Choroid plexus epithelial cell (primary cell): Measurements from ENCODE around the gene HOXC9.

Experiments used
- DNase-seq: peaks from one replicate; pipeline ENCODE4 v3.0.0-alpha.2; 2010; ENCODE audit warnings: low read depth
- H3K4me3 ChIP-seq: 2 replicates; pipeline ENCODE4 v1.5.1; 2011; ENCODE audit warnings: low read depth, mild to moderate bottlenecking, control low read depth, low read length, moderate library complexity
- TF ChIP-seq, protein P1 (sequence below): conservative IDR thresholded peaks from 2 replicates; pipeline ENCODE4 v1.5.1; 2011; ENCODE audit warnings: low read depth, mild to moderate bottlenecking, control low read depth, inconsistent platforms, low read length, moderate library complexity

Gene HOXC9

GRCh38 chr12:53958128-53958527 lies 41.8 kb upstream of the HOXC9 start:
- H3K4me3 ChIP-seq = no peak overlapping the region
- DNase-seq = no peak

GRCh38 chr12:53959314-53959713 lies 40.6 kb upstream of the HOXC9 start:
- no peak overlapping the region for H3K4me3 ChIP-seq
- TF ChIP-seq, protein P1, sequence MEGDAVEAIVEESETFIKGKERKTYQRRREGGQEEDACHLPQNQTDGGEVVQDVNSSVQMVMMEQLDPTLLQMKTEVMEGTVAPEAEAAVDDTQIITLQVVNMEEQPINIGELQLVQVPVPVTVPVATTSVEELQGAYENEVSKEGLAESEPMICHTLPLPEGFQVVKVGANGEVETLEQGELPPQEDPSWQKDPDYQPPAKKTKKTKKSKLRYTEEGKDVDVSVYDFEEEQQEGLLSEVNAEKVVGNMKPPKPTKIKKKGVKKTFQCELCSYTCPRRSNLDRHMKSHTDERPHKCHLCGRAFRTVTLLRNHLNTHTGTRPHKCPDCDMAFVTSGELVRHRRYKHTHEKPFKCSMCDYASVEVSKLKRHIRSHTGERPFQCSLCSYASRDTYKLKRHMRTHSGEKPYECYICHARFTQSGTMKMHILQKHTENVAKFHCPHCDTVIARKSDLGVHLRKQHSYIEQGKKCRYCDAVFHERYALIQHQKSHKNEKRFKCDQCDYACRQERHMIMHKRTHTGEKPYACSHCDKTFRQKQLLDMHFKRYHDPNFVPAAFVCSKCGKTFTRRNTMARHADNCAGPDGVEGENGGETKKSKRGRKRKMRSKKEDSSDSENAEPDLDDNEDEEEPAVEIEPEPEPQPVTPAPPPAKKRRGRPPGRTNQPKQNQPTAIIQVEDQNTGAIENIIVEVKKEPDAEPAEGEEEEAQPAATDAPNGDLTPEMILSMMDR = no peak
- DNase-seq = no peak

More at GRCh38 chr12:53958128-53958527, 41.8 kb upstream of the HOXC9 start:
- TF ChIP-seq, protein P1 = no peak

GRCh38 chr12:53960187-53961024 lies 39.6 kb upstream of the HOXC9 start:
- no peak for DNase-seq
- no peak overlapping the region for H3K4me3 ChIP-seq
- TF ChIP-seq, protein P1 = no peak

GRCh38 chr12:53961025-53961761 lies 38.8 kb upstream of the HOXC9 start:
- TF ChIP-seq, protein P1 = no peak
- no peak for DNase-seq
- H3K4me3 ChIP-seq = no peak overlapping the region

- TF ChIP-seq, protein P1 = no peak
- no peak for DNase-seq
- no peak overlapping the region for H3K4me3 ChIP-seq
Observed at GRCh38 chr12:53963005-53963404, 37.0 kb upstream of the HOXC9 start.

DNA sequence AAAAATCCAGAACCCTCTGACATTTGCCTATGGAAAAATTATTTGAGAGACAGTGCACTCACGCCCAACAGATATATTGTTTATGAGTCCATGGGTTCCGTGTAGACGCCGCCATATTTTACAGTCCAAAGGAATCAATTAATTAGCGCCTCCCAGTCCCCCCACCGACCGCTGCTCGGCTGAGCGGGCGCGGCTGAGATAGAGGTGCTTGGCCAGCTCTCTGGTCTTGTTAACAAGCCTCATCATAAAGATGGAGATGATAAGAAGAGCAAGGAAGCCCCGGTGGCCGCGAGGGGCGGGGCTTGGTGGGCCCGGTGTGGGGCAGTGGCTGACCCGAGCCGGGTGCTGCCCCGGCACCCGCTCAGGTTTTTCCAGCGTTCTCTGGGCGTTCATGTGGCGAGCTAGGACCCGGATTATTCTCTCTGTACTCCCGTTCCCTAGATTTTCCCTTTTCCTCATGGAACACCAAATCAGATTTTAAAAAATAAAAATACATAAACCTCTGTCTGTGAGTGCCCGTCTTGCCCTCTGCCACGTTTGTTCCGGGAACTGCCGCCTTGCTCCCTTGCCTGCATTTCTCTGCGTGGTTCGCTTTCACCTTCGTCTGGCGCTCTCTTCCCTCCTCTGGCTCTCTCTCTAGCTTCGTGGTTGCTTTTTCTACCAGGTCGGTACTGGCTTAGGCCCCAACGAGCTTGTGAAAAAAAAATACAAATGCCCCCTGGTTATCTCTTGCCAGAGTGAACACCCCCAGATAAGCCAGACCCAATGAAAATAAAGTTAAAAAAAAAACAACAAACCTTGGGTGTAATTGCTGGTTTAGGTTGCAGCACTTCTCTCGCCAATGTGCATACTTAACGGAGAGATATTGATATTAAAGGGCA lies 36.3 kb upstream of the HOXC9 start:
- no peak for DNase-seq
- TF ChIP-seq, protein P1 = no peak
- no peak overlapping the region for H3K4me3 ChIP-seq
